Measurements from ENCODE around the gene C13orf42. TPM values are rescaled to one million over a fixed set of nuclear protein-coding genes. Genes with fewer than 3 reads are reported as not detected.

Gene C13orf42
- polyA plus RNA-seq, 2 of the 4 experiments (the other 2 are of a cell fraction), result not detected

- TF ChIP-seq, protein P1, sequence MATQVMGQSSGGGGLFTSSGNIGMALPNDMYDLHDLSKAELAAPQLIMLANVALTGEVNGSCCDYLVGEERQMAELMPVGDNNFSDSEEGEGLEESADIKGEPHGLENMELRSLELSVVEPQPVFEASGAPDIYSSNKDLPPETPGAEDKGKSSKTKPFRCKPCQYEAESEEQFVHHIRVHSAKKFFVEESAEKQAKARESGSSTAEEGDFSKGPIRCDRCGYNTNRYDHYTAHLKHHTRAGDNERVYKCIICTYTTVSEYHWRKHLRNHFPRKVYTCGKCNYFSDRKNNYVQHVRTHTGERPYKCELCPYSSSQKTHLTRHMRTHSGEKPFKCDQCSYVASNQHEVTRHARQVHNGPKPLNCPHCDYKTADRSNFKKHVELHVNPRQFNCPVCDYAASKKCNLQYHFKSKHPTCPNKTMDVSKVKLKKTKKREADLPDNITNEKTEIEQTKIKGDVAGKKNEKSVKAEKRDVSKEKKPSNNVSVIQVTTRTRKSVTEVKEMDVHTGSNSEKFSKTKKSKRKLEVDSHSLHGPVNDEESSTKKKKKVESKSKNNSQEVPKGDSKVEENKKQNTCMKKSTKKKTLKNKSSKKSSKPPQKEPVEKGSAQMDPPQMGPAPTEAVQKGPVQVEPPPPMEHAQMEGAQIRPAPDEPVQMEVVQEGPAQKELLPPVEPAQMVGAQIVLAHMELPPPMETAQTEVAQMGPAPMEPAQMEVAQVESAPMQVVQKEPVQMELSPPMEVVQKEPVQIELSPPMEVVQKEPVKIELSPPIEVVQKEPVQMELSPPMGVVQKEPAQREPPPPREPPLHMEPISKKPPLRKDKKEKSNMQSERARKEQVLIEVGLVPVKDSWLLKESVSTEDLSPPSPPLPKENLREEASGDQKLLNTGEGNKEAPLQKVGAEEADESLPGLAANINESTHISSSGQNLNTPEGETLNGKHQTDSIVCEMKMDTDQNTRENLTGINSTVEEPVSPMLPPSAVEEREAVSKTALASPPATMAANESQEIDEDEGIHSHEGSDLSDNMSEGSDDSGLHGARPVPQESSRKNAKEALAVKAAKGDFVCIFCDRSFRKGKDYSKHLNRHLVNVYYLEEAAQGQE (IDR thresholded peaks at IDR 0.05), result no peak
- TF ChIP-seq RFX5 (IDR thresholded peaks at IDR 0.05) (no peak), POLR2AphosphoS2 (conservative IDR thresholded peaks at IDR 0.05; ENCODE audit: low read length) (no peak), RCOR1 (IDR thresholded peaks at IDR 0.05; ENCODE audit: low read depth, low read length) (no peak), KDM5A (IDR thresholded peaks at IDR 0.05) (no peak), HOXA7 (CRISPR knock-in tag; IDR thresholded peaks at IDR 0.05) (no peak)
These were observed 9.3 kb downstream of the C13orf42 start (continued) for GRCh38 chr13:51101636-51102235.

DNA sequence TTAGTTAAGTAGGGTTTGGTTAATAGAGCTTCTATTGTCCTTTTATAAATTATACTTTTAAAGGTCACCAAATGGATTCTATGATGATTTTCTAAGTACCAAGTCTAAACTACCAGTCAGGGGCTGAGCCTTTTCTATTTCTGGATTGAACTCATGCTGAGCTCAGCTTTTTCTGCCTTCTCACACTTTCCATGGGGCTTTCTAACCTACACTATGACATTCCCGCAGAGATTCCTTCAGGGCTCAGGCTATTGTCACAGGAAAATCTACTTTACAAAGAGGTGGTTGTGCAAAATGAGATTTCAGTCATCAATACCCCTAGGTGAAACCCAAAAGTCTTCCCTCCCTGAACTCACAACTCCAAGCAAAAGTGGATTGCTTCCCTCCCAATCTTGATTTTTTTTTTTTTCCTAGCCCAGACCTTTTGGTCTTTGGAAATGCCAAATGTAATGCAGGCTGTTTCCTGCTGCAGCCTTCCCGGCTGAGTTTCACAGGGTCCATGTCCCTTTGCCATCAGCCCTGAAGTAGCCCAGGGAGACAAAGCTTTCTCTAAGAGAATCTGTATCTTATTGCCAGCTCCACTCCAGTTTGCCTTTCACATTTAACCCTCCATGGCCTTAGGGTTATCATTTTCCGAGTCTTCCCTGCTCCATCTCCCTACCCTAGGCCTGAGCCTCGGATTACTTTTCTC lies 13.6 kb downstream of the C13orf42 start:
- no peak for ATAC-seq
- no peak overlapping the region for H3K4me2 ChIP-seq

More for the DNA sequence above, 13.6 kb downstream of the C13orf42 start:
- WGBS (ENCODE audit: missing lambda C conversion rate), result 52% methylated on average over 4 of the region's 4 CpGs
- Histone ChIP-seq H3K27ac (no peak overlapping the region), H3K9me3 (no peaks in the 10 kb centered on the region), H3K4me1 (no peaks in the 10 kb centered on the region), H3K4me3 (no peak overlapping the region)
- DNase-seq (ENCODE audit: low read depth in 1 of 2, low spot score in 1 of 2) (no peak), FAIRE-seq (no peak)
- TF ChIP-seq HOXA7 (CRISPR knock-in tag; IDR thresholded peaks at IDR 0.05), result no peak
- TF ChIP-seq NPAS2 (CRISPR knock-in tag; IDR thresholded peaks at IDR 0.05; ENCODE audit: borderline replicate concordance), result no peak
- no peak for TF ChIP-seq EHMT2 (IDR thresholded peaks at IDR 0.05; ENCODE audit: low read depth)
- TF ChIP-seq CEBPB (IDR thresholded peaks at IDR 0.05), result no peak
- TF ChIP-seq ATOH8 (CRISPR knock-in tag; IDR thresholded peaks at IDR 0.05; ENCODE audit: low read depth), result no peak
- TF ChIP-seq CBX8 (IDR thresholded peaks at IDR 0.05), result no peak
- no peak for TF ChIP-seq ZNF302 (CRISPR knock-in tag; IDR thresholded peaks at IDR 0.05)
- no peak for TF ChIP-seq FOSL2 (IDR thresholded peaks at IDR 0.05)
- no peak for TF ChIP-seq FOSL2 (CRISPR knock-in tag; IDR thresholded peaks at IDR 0.05)
- no peak for TF ChIP-seq TFCP2L1 (CRISPR knock-in tag; IDR thresholded peaks at IDR 0.05)
- TF ChIP-seq SREBF2 (IDR thresholded peaks at IDR 0.05), result no peak
- TF ChIP-seq, protein P2, sequence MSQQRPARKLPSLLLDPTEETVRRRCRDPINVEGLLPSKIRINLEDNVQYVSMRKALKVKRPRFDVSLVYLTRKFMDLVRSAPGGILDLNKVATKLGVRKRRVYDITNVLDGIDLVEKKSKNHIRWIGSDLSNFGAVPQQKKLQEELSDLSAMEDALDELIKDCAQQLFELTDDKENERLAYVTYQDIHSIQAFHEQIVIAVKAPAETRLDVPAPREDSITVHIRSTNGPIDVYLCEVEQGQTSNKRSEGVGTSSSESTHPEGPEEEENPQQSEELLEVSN (IDR thresholded peaks at IDR 0.05; ENCODE audit: borderline replicate concordance, low read depth), result no peak
- no peak for TF ChIP-seq RNF2 (IDR thresholded peaks at IDR 0.05; ENCODE audit: borderline replicate concordance, low read depth)
- TF ChIP-seq, protein P3, sequence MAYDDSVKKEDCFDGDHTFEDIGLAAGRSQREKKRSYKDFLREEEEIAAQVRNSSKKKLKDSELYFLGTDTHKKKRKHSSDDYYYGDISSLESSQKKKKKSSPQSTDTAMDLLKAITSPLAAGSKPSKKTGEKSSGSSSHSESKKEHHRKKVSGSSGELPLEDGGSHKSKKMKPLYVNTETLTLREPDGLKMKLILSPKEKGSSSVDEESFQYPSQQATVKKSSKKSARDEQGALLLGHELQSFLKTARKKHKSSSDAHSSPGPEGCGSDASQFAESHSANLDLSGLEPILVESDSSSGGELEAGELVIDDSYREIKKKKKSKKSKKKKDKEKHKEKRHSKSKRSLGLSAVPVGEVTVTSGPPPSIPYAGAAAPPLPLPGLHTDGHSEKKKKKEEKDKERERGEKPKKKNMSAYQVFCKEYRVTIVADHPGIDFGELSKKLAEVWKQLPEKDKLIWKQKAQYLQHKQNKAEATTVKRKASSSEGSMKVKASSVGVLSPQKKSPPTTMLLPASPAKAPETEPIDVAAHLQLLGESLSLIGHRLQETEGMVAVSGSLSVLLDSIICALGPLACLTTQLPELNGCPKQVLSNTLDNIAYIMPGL (CRISPR knock-in tag; IDR thresholded peaks at IDR 0.05; ENCODE audit: borderline replicate concordance), result no peak
- TF ChIP-seq, protein P4, sequence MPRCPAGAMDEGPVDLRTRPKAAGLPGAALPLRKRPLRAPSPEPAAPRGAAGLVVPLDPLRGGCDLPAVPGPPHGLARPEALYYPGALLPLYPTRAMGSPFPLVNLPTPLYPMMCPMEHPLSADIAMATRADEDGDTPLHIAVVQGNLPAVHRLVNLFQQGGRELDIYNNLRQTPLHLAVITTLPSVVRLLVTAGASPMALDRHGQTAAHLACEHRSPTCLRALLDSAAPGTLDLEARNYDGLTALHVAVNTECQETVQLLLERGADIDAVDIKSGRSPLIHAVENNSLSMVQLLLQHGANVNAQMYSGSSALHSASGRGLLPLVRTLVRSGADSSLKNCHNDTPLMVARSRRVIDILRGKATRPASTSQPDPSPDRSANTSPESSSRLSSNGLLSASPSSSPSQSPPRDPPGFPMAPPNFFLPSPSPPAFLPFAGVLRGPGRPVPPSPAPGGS (IDR thresholded peaks at IDR 0.05), result no peak
- TF ChIP-seq, protein P5, sequence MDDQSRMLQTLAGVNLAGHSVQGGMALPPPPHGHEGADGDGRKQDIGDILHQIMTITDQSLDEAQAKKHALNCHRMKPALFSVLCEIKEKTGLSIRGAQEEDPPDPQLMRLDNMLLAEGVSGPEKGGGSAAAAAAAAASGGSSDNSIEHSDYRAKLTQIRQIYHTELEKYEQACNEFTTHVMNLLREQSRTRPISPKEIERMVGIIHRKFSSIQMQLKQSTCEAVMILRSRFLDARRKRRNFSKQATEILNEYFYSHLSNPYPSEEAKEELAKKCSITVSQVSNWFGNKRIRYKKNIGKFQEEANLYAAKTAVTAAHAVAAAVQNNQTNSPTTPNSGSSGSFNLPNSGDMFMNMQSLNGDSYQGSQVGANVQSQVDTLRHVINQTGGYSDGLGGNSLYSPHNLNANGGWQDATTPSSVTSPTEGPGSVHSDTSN (IDR thresholded peaks at IDR 0.05), result no peak
- TF ChIP-seq NR3C1 (IDR thresholded peaks at IDR 0.05), result no peak
- TF ChIP-seq, protein P1 (IDR thresholded peaks at IDR 0.05), result no peak
- CTCF ChIA-PET, result no interaction called here
- POLR2A ChIA-PET, result no interaction called here
